Heart left ventricle (tissue), 16 donors: Measurements from ENCODE around the gene MTFP1. TPM values are rescaled to one million over a fixed set of nuclear protein-coding genes. Genes with fewer than 3 reads are reported as not detected.

Experiments
- ATAC-seq, 4 donors: fragments of 200-7000 bp; cut with Tn5 transposase; one replicate each; pipeline ENCODE4 v1.9.1; 2020 to 2022; ENCODE audit warnings: moderate library complexity in 4 of 4, mild to moderate bottlenecking in 3 of 4, moderate number of reproducible peaks in 1 of 4
- DNase-seq, 5 donors: peaks; one replicate each; pipeline ENCODE4 v3.0.0-alpha.2; 2020
- H3K27ac ChIP-seq, 12 donors: fragments of 200-600 bp; sonication (generic) in 4 of 12; one replicate each; pipeline versions ENCODE4 v1.5.0 to v1.8.0; 2016 to 2022; ENCODE audit warnings: mild to moderate bottlenecking in 2 of 12
- H3K27me3 ChIP-seq, 9 donors: fragments of 200-600 bp; sonication (generic) in 2 of 9; one replicate each; pipeline versions ENCODE4 v1.5.1 to v1.8.0; 2016 to 2022; ENCODE audit warnings: mild to moderate bottlenecking in 3 of 9
- H3K36me3 ChIP-seq, 9 donors: fragments of 200-600 bp; sonication (generic) in 2 of 9; one replicate each; pipeline versions ENCODE4 v1.5.0 to v1.8.0; 2018 to 2022; ENCODE audit warnings: mild to moderate bottlenecking in 2 of 9
- H3K4me1 ChIP-seq, 12 donors: fragments of 200-600 bp; sonication (generic) in 4 of 12; one replicate each; pipeline versions ENCODE4 v1.5.0 to v1.8.0; 2016 to 2022; ENCODE audit warnings: mild to moderate bottlenecking in 3 of 12
- H3K4me3 ChIP-seq, 12 donors: fragments of 200-600 bp; sonication (generic) in 4 of 12; one replicate each; pipeline versions ENCODE4 v1.5.0 to v1.8.0; 2017 to 2022; ENCODE audit warnings: mild to moderate bottlenecking in 9 of 12, moderate library complexity in 4 of 12
- H3K9me3 ChIP-seq, 12 donors: fragments of 200-600 bp; sonication (generic) in 4 of 12; one replicate each; pipeline versions ENCODE4 v1.5.0 to v1.8.0; 2016 to 2022; ENCODE audit warnings: mild to moderate bottlenecking in 1 of 12
- CTCF ChIP-seq, 12 donors: fragments of 200-600 bp; sonication (generic) in 4 of 12; IDR thresholded peaks; one replicate each; pipeline versions ENCODE4 v1.5.0 to v1.8.0; 2018 to 2022; ENCODE audit warnings: antibody characterized with exemption in 12 of 12, mild to moderate bottlenecking in 5 of 12
- POLR2A ChIP-seq, 2 donors: fragments of 450-650 bp; IDR thresholded peaks; one replicate each; pipeline ENCODE4 v1.6.1; 2017; ENCODE audit warnings: antibody characterized with exemption in 2 of 2, mild to moderate bottlenecking in 2 of 2, moderate library complexity in 2 of 2
- WGBS, 4 donors: extraction: QIAGEN DNeasy Blood & Tissue Kit in 2 of 4; methylation state at CpG; one replicate each; pipeline versions ENCODE4 v1.1.5 to v1.1.7; 2013 to 2018; 5-methylcytosine and 5-hydroxymethylcytosine counted together
- intact Hi-C, 10 donors: fragments of 100-400 bp; cut with DNase I; formaldehyde crosslinking; loops; one replicate each; pipeline versions ENCODE4 v1.11.1 to v1.14.2; 2022
- polyA plus RNA-seq, 2 donors: library from polyadenylated mRNA; stranded (reverse); fragments of 200-250 nt; gene quantifications; one replicate each; pipeline ENCODE4 v1.2.3, GENCODE V29; 2013
- total RNA-seq, 9 donors: library from RNA; depleted of rRNA in 2 of 9; stranded (reverse); fragments of >200 nt in 2 of 9; fragmentation: NEBNext Ultra II Directional in 3 of 9; extraction: Animal tissue kit (Norgen Biotek cat#: 25700) in 3 of 9; gene quantifications; one replicate each; pipeline versions ENCODE4 v1.1.0 to v1.2.4, GENCODE V29; 2016 to 2023
- donor health status: ischemic (EF 13 %, LVEDD 7.1; RV severe dilation, severe dysfunction).
- donor health status: healthy with polysubstance abuse.
- donor health status: DM: no; HTN: yes; CAD: no.
- donor health status: DM: no; HTN: no; CAD: no.
- donor health status: ischemic (EF 25% LVEDD 6.9; RV normal size, moderate dysfunction).
- donor health status: ischemic (EF 25% LVEDD 5.7; RV mildly dilated, moderate dysfunction).
- donor health status: healthy.
- donor health status: DM: yes; HTN: yes; CAD: no.
- donor health status: ischemic (EF 35%, LVEDD 5.7; RV mildly dilated, moderate dysfunction).
- donor health status: nonischemic (EF 11% LVEDD 7.7; RV severe dilation, severe dysfunction).
- donor health status: DM: yes; HTN: yes; CAD: no.
- donor health status: PGD.
- donor health status: ischemic (EF 29% LVEDD 5.4; RV normal size, mild dysfunction).
- donor health status: nonischemic (EF 23%, LVEDD 6.1; RV moderate dilation, normal function).

The MTFP1 gene
- total and polyA plus RNA-seq, 11 donors = 5.0 to 139 (median 17.1) TPM

- Histone ChIP-seq H3K4me3 (no peak overlapping the region), H3K36me3 (no peaks in the 10 kb centered on the region), H3K4me1 (no peaks in the 10 kb centered on the region), H3K27ac (no peak overlapping the region), H3K9me3 (no peaks in the 10 kb centered on the region), H3K27me3 (peaks cover 0 to 26% (median 7%) of the 10 kb centered on the region in 9 donors)
- DNase-seq = no peak
- intact Hi-C loops = no loop called here
- 31 to 74% (median 39%) methylated on average over 2 of the region's 2 CpGs for WGBS, 4 donors
- no peak for ATAC-seq
- TF ChIP-seq POLR2A (IDR thresholded peaks at IDR 0.05) = no peak
- TF ChIP-seq CTCF (IDR thresholded peaks at IDR 0.05) = no peak
Observed at GRCh38 chr22:30469165-30469564, 43.6 kb downstream of the MTFP1 start.

- Histone ChIP-seq H3K27ac (no peak overlapping the region), H3K27me3 (peaks cover 0 to 34% (median 9%) of the 10 kb centered on the region in 9 donors), H3K9me3 (no peaks in the 10 kb centered on the region), H3K4me3 (no peak overlapping the region), H3K36me3 (no peaks in the 10 kb centered on the region), H3K4me1 (no peaks in the 10 kb centered on the region)
- WGBS, 4 donors = 84 to 89% (median 86%) methylated on average over 2 of the region's 2 CpGs
- intact Hi-C loops = no loop called here
- DNase-seq (no peak), ATAC-seq (no peak)
- TF ChIP-seq POLR2A (IDR thresholded peaks at IDR 0.05) (no peak), CTCF (IDR thresholded peaks at IDR 0.05) (no peak)
Observed at GRCh38 chr22:30470655-30471054, 45.1 kb downstream of the MTFP1 start.

GRCh38 chr22:30471616-30472318 is 46.2 kb downstream of the MTFP1 start, which contains the start of gene SEC14L3:
Gene SEC14L3 (minus strand): TSS chr22:30472017. CDS start chr22:30471958, 59 bp downstream.
- no peak within 1 kb of the TSS for H3K4me3 ChIP-seq
- H3K27me3 ChIP-seq = peaks cover 0 to 34% (median 9%) of the 10 kb centered on the region in 9 donors
- H3K9me3 ChIP-seq = no peaks in the 10 kb centered on the region
- TF ChIP-seq POLR2A (IDR thresholded peaks at IDR 0.05) (no peak), CTCF (IDR thresholded peaks at IDR 0.05) (no peak)
- no peaks in the 10 kb centered on the region for H3K4me1 ChIP-seq
- DNase-seq = peak in 1 of 5 donors; percentile 51
- no peak for ATAC-seq
- no peaks in the 10 kb centered on the region for H3K36me3 ChIP-seq
- intact Hi-C loops = no loop called here
- 60 to 69% (median 62%) methylated on average over 8 to 13 of the region's 13 CpGs for WGBS, 4 donors
- H3K27ac ChIP-seq = no peak within 1 kb of the TSS

- Histone ChIP-seq H3K9me3 (no peaks in the 10 kb centered on the region), H3K4me1 (no peaks in the 10 kb centered on the region), H3K36me3 (no peaks in the 10 kb centered on the region), H3K4me3 (no peak overlapping the region), H3K27ac (no peak overlapping the region), H3K27me3 (peaks cover 0 to 34% (median 9%) of the 10 kb centered on the region in 9 donors)
- intact Hi-C loops = no loop called here
- ATAC-seq = no peak
- DNase-seq = no peak
- no peak for TF ChIP-seq POLR2A (IDR thresholded peaks at IDR 0.05)
- TF ChIP-seq CTCF (IDR thresholded peaks at IDR 0.05) = no peak
- 67 to 74% (median 72%) methylated on average over 4 of the region's 4 CpGs for WGBS, 4 donors
Observed at GRCh38 chr22:30472994-30473720, 47.6 kb downstream of the MTFP1 start.
